DND-41 (cell line): ENCODE measurements around the gene PXK.

Experiments used
- EZH2 ChIP-seq: IDR thresholded peaks from 3 replicates; pipeline ENCODE4 v1.6.1; 2012; ENCODE audit warnings: borderline replicate concordance, low read depth, mild to moderate bottlenecking, moderate library complexity, low read length, inconsistent platforms; ENCODE audit not compliant: severe bottlenecking
- TF ChIP-seq, protein P1 (sequence below): IDR thresholded peaks from 2 replicates; pipeline ENCODE4 v1.5.1; 2012; ENCODE audit warnings: borderline replicate concordance, low read length, moderate library complexity, mild to moderate bottlenecking; ENCODE audit not compliant: poor library complexity, severe bottlenecking; ENCODE audit errors: extremely low read depth

DNA sequence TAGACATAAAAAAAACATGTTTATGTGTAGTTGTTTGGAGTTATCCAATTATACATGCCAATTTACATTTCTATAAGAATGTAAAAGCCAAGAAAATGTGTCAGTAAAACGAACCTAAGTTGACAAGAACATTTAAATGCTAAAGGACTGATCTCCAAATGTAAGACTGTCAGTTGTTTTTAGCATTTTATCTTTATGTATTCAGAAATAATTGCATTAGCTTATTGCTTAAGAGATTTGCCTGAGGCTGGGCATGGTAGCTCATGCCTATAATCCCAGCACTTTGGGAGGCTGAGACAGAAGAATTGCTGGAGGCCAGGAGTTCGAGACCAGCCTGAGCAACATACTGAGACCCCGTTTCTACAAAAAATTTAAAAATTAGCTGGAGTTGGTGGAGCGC is 26.9 kb downstream of the PXK start:
- TF ChIP-seq, protein P1, sequence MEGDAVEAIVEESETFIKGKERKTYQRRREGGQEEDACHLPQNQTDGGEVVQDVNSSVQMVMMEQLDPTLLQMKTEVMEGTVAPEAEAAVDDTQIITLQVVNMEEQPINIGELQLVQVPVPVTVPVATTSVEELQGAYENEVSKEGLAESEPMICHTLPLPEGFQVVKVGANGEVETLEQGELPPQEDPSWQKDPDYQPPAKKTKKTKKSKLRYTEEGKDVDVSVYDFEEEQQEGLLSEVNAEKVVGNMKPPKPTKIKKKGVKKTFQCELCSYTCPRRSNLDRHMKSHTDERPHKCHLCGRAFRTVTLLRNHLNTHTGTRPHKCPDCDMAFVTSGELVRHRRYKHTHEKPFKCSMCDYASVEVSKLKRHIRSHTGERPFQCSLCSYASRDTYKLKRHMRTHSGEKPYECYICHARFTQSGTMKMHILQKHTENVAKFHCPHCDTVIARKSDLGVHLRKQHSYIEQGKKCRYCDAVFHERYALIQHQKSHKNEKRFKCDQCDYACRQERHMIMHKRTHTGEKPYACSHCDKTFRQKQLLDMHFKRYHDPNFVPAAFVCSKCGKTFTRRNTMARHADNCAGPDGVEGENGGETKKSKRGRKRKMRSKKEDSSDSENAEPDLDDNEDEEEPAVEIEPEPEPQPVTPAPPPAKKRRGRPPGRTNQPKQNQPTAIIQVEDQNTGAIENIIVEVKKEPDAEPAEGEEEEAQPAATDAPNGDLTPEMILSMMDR: no peak
- TF ChIP-seq EZH2: no peak
